Endodermal cell (in vitro differentiated cells): ENCODE measurements around the gene SND1. TPM values are rescaled to one million over a fixed set of nuclear protein-coding genes. Genes with fewer than 3 reads are reported as not detected.

ENCODE experiments used
- DNase-seq: peaks from one replicate; pipeline ENCODE4 v3.0.0-alpha.2; 2017
- H3K27ac ChIP-seq: 2 replicates; pipeline ENCODE4 v1.5.1; 2013; ENCODE audit warnings: mild to moderate bottlenecking, low read depth, low read length, moderate library complexity
- H3K27me3 ChIP-seq: 2 replicates; pipeline ENCODE4 v1.6.1; 2013; ENCODE audit warnings: mild to moderate bottlenecking, low read length, moderate library complexity; ENCODE audit not compliant: insufficient read depth, control insufficient read depth, poor library complexity, severe bottlenecking
- H3K36me3 ChIP-seq: 2 replicates; pipeline ENCODE4 v1.7.0; 2013; ENCODE audit warnings: mild to moderate bottlenecking, low read length, moderate library complexity; ENCODE audit not compliant: control insufficient read depth, insufficient read depth
- H3K4me1 ChIP-seq: one replicate; pipeline ENCODE4 v1.7.0; 2013; ENCODE audit warnings: low read length; ENCODE audit not compliant: control insufficient read depth, insufficient read depth
- H3K4me3 ChIP-seq: 2 replicates; pipeline ENCODE4 v1.5.1; 2013; ENCODE audit warnings: mild to moderate bottlenecking, low read length, moderate library complexity
- H3K9ac ChIP-seq: 2 replicates; pipeline ENCODE4 v1.6.1; 2013; ENCODE audit warnings: mild to moderate bottlenecking, low read length, moderate library complexity; ENCODE audit not compliant: poor library complexity, severe bottlenecking; ENCODE audit errors: extremely low read depth
- H3K9me3 ChIP-seq: 2 replicates; pipeline ENCODE4 v1.6.1; 2013; ENCODE audit warnings: mild to moderate bottlenecking, low read length, moderate library complexity; ENCODE audit not compliant: control insufficient read depth
- H3K27ac Mint-ChIP-seq: 2 replicates; pipeline ENCODE4 v1.8.0; 2020; ENCODE audit warnings: mixed read lengths
- H3K27me3 Mint-ChIP-seq: 2 replicates; pipeline ENCODE4 v1.8.0; 2021; ENCODE audit warnings: mild to moderate bottlenecking, mixed read lengths; ENCODE audit not compliant: insufficient read depth
- H3K36me3 Mint-ChIP-seq: 2 replicates; pipeline ENCODE4 v1.8.0; 2020; ENCODE audit warnings: low read depth, mixed read lengths
- H3K4me1 Mint-ChIP-seq: 2 replicates; pipeline ENCODE4 v1.8.0; 2020; ENCODE audit warnings: mixed read lengths
- H3K4me3 Mint-ChIP-seq: 2 replicates; pipeline ENCODE4 v1.8.0; 2020; ENCODE audit warnings: mild to moderate bottlenecking, moderate library complexity, mixed read lengths
- H3K9me3 Mint-ChIP-seq: 2 replicates; pipeline ENCODE4 v1.8.0; 2020; ENCODE audit warnings: mild to moderate bottlenecking, mixed read lengths
- WGBS, 2 experiments: methylation state at CpG; one replicate each; pipeline versions ENCODE4 v1.1.5 to v1.1.7; 2013; ENCODE audit warnings: missing lambda C conversion rate in 2 of 2, mixed read lengths in 1 of 2; ENCODE audit not compliant: insufficient coverage in 1 of 2, insufficient read length in 1 of 2; 5-methylcytosine and 5-hydroxymethylcytosine counted together
- total RNA-seq, 2 donors: library from RNA; stranded (reverse); fragmentation: NEBNext Ultra II Directional in 1 of 2; extraction: Animal tissue kit (Norgen Biotek cat#: 25700) in 1 of 2; gene quantifications; 2 replicates in 1 of 2; 3 replicates in 1 of 2; pipeline ENCODE4 v1.2.1, GENCODE V29; 2021
- TF ChIP-seq, protein P1 (sequence below): fragments of 200-600 bp; sonication (generic); conservative IDR thresholded peaks from 2 replicates; pipeline ENCODE4 v1.5.0; 2021; ENCODE audit warnings: antibody characterized with exemption, mild to moderate bottlenecking

SND1 gene
- total RNA-seq, 2 donors from 2014 or later, result 240 to 267 TPM

GRCh38 chr7:127817466-127817865 lies 165.5 kb downstream of the SND1 start:
- TF ChIP-seq, protein P1, sequence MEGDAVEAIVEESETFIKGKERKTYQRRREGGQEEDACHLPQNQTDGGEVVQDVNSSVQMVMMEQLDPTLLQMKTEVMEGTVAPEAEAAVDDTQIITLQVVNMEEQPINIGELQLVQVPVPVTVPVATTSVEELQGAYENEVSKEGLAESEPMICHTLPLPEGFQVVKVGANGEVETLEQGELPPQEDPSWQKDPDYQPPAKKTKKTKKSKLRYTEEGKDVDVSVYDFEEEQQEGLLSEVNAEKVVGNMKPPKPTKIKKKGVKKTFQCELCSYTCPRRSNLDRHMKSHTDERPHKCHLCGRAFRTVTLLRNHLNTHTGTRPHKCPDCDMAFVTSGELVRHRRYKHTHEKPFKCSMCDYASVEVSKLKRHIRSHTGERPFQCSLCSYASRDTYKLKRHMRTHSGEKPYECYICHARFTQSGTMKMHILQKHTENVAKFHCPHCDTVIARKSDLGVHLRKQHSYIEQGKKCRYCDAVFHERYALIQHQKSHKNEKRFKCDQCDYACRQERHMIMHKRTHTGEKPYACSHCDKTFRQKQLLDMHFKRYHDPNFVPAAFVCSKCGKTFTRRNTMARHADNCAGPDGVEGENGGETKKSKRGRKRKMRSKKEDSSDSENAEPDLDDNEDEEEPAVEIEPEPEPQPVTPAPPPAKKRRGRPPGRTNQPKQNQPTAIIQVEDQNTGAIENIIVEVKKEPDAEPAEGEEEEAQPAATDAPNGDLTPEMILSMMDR, result no peak
- DNase-seq, result no peak
- no peak overlapping the region for H3K4me3 Mint-ChIP-seq
- no peaks in the 10 kb centered on the region for H3K9me3 Mint-ChIP-seq
- H3K27me3 Mint-ChIP-seq, result no peaks in the 10 kb centered on the region
- Histone ChIP-seq H3K36me3 (peaks cover 14% of the 10 kb centered on the region), H3K4me1 (peaks cover 11% of the 10 kb centered on the region), H3K9me3 (no peaks in the 10 kb centered on the region), H3K4me3 (no peak overlapping the region), H3K27me3 (no peaks in the 10 kb centered on the region), H3K9ac (no peak overlapping the region), H3K27ac (no peak overlapping the region)
- 91% methylated on average over 3 of the region's 3 CpGs; no CpG with 5 or more reads in 1 of the 2 experiments for WGBS, 2 experiments
- H3K27ac Mint-ChIP-seq, result no peak overlapping the region
- peaks cover 7% of the 10 kb centered on the region for H3K36me3 Mint-ChIP-seq
- peaks cover 60% of the 10 kb centered on the region for H3K4me1 Mint-ChIP-seq

DNA sequence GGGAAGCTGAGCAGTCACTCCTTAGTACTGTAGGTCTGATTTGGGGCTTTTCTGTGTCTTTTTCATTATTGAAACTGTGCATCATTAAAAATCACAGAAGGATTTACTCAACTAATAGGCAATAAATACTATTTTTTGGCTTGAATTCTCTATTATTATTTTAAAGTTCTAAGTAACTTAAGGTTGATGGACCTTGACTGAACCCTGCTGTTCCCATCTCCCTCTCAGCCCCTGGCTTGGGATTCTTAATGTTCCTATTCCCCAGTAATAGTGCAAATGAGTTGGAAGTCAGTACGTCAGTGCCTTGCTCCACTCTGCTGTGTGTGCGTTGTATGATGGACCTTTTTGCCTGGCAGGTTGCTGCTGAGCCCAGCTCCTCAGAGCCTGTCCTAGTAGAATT lies 166.3 kb downstream of the SND1 start:
- no peak overlapping the region for H3K27ac Mint-ChIP-seq
- peaks cover 59% of the 10 kb centered on the region for H3K4me1 Mint-ChIP-seq

DNA sequence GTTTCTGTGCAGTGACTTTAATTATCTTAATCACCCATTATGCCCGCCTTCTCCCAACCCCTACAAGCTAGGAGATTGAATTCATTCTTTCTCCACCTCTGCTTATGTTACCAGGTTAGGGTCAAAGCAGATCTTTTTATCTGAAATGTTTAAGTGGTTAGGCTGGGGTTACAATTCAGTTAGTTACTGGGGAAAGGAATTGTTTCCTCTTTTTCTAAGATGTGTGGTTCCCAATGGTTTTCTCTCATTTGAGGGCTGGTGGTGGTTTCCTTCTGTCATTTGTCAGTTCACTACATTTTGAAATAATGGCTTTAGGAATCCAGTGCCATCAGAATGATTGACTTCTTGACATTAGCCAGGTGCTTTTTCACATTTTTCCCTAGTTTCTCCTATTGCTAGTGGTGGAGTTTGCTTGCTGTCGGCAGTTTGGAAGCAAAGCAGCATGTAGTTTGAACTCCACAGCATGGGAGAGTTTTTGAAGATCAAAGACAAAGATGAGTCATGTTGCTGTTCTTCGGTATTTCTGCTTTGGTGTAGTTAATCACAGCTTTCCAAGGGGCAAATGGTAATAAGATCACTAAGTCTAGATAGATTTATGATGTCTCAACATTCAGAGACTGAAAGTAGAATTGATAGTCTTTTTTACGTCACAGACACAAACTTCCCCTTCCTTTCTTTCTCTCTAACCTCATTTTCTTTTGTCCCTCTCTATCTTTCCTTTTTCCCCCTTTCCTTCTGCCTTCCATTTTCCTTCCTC lies 168.2 kb downstream of the SND1 start:
- Histone ChIP-seq H3K9me3 (no peaks in the 10 kb centered on the region), H3K4me3 (no peak overlapping the region), H3K27me3 (no peaks in the 10 kb centered on the region), H3K27ac (no peak overlapping the region), H3K36me3 (peaks cover 9% of the 10 kb centered on the region), H3K4me1 (peaks cover 11% of the 10 kb centered on the region), H3K9ac (no peak overlapping the region)
- no peaks in the 10 kb centered on the region for H3K9me3 Mint-ChIP-seq
- WGBS, 2 experiments, result 71 to 74% methylated on average over 1 to 4 of the region's 4 CpGs
- H3K4me3 Mint-ChIP-seq, result no peak overlapping the region
- no peak overlapping the region for H3K27ac Mint-ChIP-seq
- peaks cover 3% of the 10 kb centered on the region for H3K36me3 Mint-ChIP-seq
- H3K27me3 Mint-ChIP-seq, result no peaks in the 10 kb centered on the region
- H3K4me1 Mint-ChIP-seq, result peaks cover 52% of the 10 kb centered on the region
- TF ChIP-seq, protein P1, result no peak
- DNase-seq, result no peak

More for the DNA sequence above, 166.3 kb downstream of the SND1 start:
- Histone ChIP-seq H3K27ac (no peak overlapping the region), H3K4me1 (peaks cover 11% of the 10 kb centered on the region), H3K4me3 (no peak overlapping the region), H3K36me3 (peaks cover 10% of the 10 kb centered on the region), H3K9ac (no peak overlapping the region), H3K9me3 (no peaks in the 10 kb centered on the region), H3K27me3 (no peaks in the 10 kb centered on the region)
- 91 to 100% methylated on average over 2 of the region's 2 CpGs for WGBS, 2 experiments
- Mint-ChIP-seq H3K27me3 (no peaks in the 10 kb centered on the region), H3K9me3 (no peaks in the 10 kb centered on the region), H3K36me3 (peaks cover 1% of the 10 kb centered on the region), H3K4me3 (no peak overlapping the region)
- TF ChIP-seq, protein P1, result no peak
- DNase-seq, result no peak
